Measurements from ENCODE around the gene HDAC11. TPM values are rescaled to one million over a fixed set of nuclear protein-coding genes. Genes with fewer than 3 reads are reported as not detected.
"Not testable (repeated sequence)": the region's sequence is repeated elsewhere in the genome, so short reads cannot be mapped to it uniquely, and the experiment has no call there.

HDAC11 gene
- total RNA-seq, 1 experiment from 2014 or later = 7.0 TPM

DNA sequence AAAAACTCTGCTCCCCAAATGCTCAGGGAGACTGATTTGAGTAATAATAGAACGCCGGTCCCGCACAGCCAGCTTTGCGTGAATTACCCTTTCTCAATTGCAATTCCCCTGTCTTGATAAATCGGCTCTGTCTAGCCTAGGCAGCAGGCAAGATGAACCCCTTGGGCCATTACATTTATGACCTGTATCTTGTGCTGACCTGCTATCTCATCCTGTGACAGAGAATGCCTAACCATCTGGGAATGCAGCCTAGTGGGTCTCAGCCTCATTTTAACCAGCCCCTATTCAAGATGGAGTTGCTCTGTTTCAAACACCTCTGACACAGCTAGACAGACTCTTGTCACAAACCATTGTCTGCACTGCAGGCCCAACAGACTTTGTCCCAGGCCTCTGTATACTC is 46.2 kb upstream of the HDAC11 start:
- H3K27me3 Mint-ChIP-seq (ENCODE audit: low read depth) = peaks cover 4% of the 10 kb centered on the region; the same call in 1 of the 2 replicates

DNA sequence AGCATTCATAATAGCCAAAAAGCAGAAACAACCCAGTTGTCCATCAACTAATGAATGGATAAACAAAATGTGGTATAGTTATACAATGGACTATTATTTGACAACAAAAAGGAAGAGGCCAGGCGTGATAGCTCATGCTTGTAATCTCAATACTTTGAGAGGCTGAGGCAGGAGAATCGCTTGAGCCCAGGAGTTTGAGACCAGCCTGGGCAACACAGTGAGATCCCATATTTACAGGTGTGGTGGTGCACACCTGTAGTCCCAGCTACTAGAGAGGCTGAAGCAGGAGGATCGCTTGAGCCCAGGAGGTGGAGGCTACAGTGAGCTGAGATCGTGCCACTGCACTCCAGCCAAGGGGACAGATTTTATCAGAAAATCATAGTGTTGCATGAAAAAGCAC is 43.9 kb upstream of the HDAC11 start:
- not testable (repeated sequence) for H2AFZ ChIP-seq (ENCODE audit: low read length); H3K23ac ChIP-seq (ENCODE audit: insufficient read length, low read depth, low read length); H4K20me1 ChIP-seq (ENCODE audit: control insufficient read depth, insufficient read depth, insufficient read length); H3K79me2 ChIP-seq (ENCODE audit: insufficient read depth, low read length); H3K56ac ChIP-seq (ENCODE audit: insufficient read length, low read depth, low read length); H3K4me2 ChIP-seq (ENCODE audit: insufficient read depth, insufficient read length, low read length); H3K27me3 Mint-ChIP-seq (ENCODE audit: low read depth); H3K18ac ChIP-seq (ENCODE audit: insufficient read length, low read depth, low read length); H3K9me3 ChIP-seq (ENCODE audit: control insufficient read depth, low read depth, low read length); H3K27ac Mint-ChIP-seq; H3K4ac ChIP-seq (ENCODE audit: low read depth, low read length); H2BK12ac ChIP-seq (ENCODE audit: insufficient read length, low read depth, low read length); H3K23me2 ChIP-seq (ENCODE audit: insufficient read length, low read depth, low read length, poor library complexity, severe bottlenecking); H2BK20ac ChIP-seq (ENCODE audit: low read depth, low read length, poor library complexity, severe bottlenecking); H3K27ac ChIP-seq (ENCODE audit: insufficient read length, low read depth, low read length); H2BK15ac ChIP-seq (ENCODE audit: low read depth, low read length); H4K5ac ChIP-seq (ENCODE audit: insufficient read length, low read depth, low read length); DNase-seq; H3T11ph ChIP-seq (ENCODE audit: low read length); H3K27me3 ChIP-seq (ENCODE audit: insufficient read depth, low read length); H3K9ac ChIP-seq (ENCODE audit: extremely low read depth, insufficient read length, low read length); H3K14ac ChIP-seq (ENCODE audit: insufficient read depth, low read length); H3K79me1 ChIP-seq (ENCODE audit: insufficient read depth, low read depth, low read length, poor library complexity, severe bottlenecking); H3K36me3 Mint-ChIP-seq (ENCODE audit: insufficient read depth in 1 of 3, low read depth in 3 of 3); H3K4me1 ChIP-seq (ENCODE audit: insufficient read depth, low read length); H3K9me3 Mint-ChIP-seq; H4K91ac ChIP-seq (ENCODE audit: insufficient read length, low read depth, low read length); H2AK5ac ChIP-seq (ENCODE audit: insufficient read length, low read length); H4K8ac ChIP-seq (replicated peaks; ENCODE audit: insufficient read length, low read depth, low read length); H2BK5ac ChIP-seq (ENCODE audit: insufficient read length, low read length); H2BK120ac ChIP-seq (ENCODE audit: low read depth, low read length, poor library complexity, severe bottlenecking); H3K4me3 Mint-ChIP-seq
- H3K4me1 Mint-ChIP-seq = peaks cover 9 to 12% of the 10 kb centered on the region in 2 experiments
- WGBS (ENCODE audit: extremely low coverage, insufficient read length, low lambda C conversion rate) = no CpG with 5 or more reads among the region's 4 CpGs

More for the DNA sequence above, 46.2 kb upstream of the HDAC11 start:
- Histone ChIP-seq H4K8ac (replicated peaks; ENCODE audit: insufficient read length, low read depth, low read length) (no peak overlapping the region), H2BK120ac (ENCODE audit: low read depth, low read length, poor library complexity, severe bottlenecking) (no peak overlapping the region), H3K23me2 (ENCODE audit: insufficient read length, low read depth, low read length, poor library complexity, severe bottlenecking) (no peaks in the 10 kb centered on the region), H3K14ac (ENCODE audit: insufficient read depth, low read length) (no peak overlapping the region), H3K27me3 (ENCODE audit: insufficient read depth, low read length) (no peaks in the 10 kb centered on the region), H3K56ac (ENCODE audit: insufficient read length, low read depth, low read length) (no peak overlapping the region), H2AK5ac (ENCODE audit: insufficient read length, low read length) (no peak overlapping the region), H3K9ac (ENCODE audit: extremely low read depth, insufficient read length, low read length) (no peak overlapping the region), H2BK5ac (ENCODE audit: insufficient read length, low read length) (no peak overlapping the region), H3K79me1 (ENCODE audit: insufficient read depth, low read depth, low read length, poor library complexity, severe bottlenecking) (no peaks in the 10 kb centered on the region), H2BK15ac (ENCODE audit: low read depth, low read length) (no peak overlapping the region), H2BK12ac (ENCODE audit: insufficient read length, low read depth, low read length) (no peak overlapping the region), H3K79me2 (ENCODE audit: insufficient read depth, low read length) (no peaks in the 10 kb centered on the region), H3K4me2 (ENCODE audit: insufficient read depth, insufficient read length, low read length) (no peak overlapping the region), H3K9me3 (ENCODE audit: control insufficient read depth, low read depth, low read length) (no peaks in the 10 kb centered on the region), H3K4me1 (ENCODE audit: insufficient read depth, low read length) (no peaks in the 10 kb centered on the region), H3K27ac (ENCODE audit: insufficient read length, low read depth, low read length) (no peak overlapping the region), H2BK20ac (ENCODE audit: low read depth, low read length, poor library complexity, severe bottlenecking) (no peak overlapping the region), H3K23ac (ENCODE audit: insufficient read length, low read depth, low read length) (no peak overlapping the region), H4K20me1 (ENCODE audit: control insufficient read depth, insufficient read depth, insufficient read length) (no peaks in the 10 kb centered on the region), H4K91ac (ENCODE audit: insufficient read length, low read depth, low read length) (no peak overlapping the region), H3T11ph (ENCODE audit: low read length) (no peak overlapping the region), H2AFZ (ENCODE audit: low read length) (no peak overlapping the region), H3K4ac (ENCODE audit: low read depth, low read length) (no peak overlapping the region), H4K5ac (ENCODE audit: insufficient read length, low read depth, low read length) (no peak overlapping the region), H3K18ac (ENCODE audit: insufficient read length, low read depth, low read length) (no peak overlapping the region)
- Mint-ChIP-seq H3K4me3 (no peak overlapping the region), H3K4me1 (peaks cover 12% of the 10 kb centered on the region in 2 experiments), H3K9me3 (peaks cover 3 to 6% of the 10 kb centered on the region in 2 experiments; a peak in 3 of 5 replicates), H3K36me3 (ENCODE audit: insufficient read depth in 1 of 3, low read depth in 3 of 3) (peaks cover 0 to 4% (median 0%) of the 10 kb centered on the region in 3 experiments; a peak in 2 of 7 replicates), H3K27ac (0 out of 7 replicates have a peak overlapping the region, but pooled peaks of 1 of the 3 experiments have one; percentile 5)
- WGBS (ENCODE audit: extremely low coverage, insufficient read length, low lambda C conversion rate) = no CpG with 5 or more reads among the region's 5 CpGs
- DNase-seq = no peak
- TF ChIP-seq, protein P1, sequence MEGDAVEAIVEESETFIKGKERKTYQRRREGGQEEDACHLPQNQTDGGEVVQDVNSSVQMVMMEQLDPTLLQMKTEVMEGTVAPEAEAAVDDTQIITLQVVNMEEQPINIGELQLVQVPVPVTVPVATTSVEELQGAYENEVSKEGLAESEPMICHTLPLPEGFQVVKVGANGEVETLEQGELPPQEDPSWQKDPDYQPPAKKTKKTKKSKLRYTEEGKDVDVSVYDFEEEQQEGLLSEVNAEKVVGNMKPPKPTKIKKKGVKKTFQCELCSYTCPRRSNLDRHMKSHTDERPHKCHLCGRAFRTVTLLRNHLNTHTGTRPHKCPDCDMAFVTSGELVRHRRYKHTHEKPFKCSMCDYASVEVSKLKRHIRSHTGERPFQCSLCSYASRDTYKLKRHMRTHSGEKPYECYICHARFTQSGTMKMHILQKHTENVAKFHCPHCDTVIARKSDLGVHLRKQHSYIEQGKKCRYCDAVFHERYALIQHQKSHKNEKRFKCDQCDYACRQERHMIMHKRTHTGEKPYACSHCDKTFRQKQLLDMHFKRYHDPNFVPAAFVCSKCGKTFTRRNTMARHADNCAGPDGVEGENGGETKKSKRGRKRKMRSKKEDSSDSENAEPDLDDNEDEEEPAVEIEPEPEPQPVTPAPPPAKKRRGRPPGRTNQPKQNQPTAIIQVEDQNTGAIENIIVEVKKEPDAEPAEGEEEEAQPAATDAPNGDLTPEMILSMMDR (conservative IDR thresholded peaks at IDR 0.05) = no peak

Measured in H9 (cell line).